Left ventricle myocardium superior (tissue), 1 donor: ENCODE results near the gene NSF. TPM values are rescaled to one million over a fixed set of nuclear protein-coding genes. Genes with fewer than 3 reads are reported as not detected.
A peak's percentile ranks its signal among the peaks of the same experiment; 100 is the strongest.
"Not testable (repeated sequence)": the region's sequence is repeated elsewhere in the genome, so short reads cannot be mapped to it uniquely, and the experiment has no call there.

Experiments
- ATAC-seq: fragments of 200-7000 bp; cut with Tn5 transposase; one replicate; pipeline ENCODE4 v1.9.1; 2020; ENCODE audit warnings: mild to moderate bottlenecking, moderate library complexity
- DNase-seq: peaks from one replicate; pipeline ENCODE4 v3.0.0-alpha.2; 2020
- intact Hi-C: fragments of 100-400 bp; cut with micrococcal nuclease; formaldehyde crosslinking; loops from one replicate; pipeline ENCODE4 v1.11.0; 2022
- long read RNA-seq: library from polyadenylated mRNA; unstranded; transcript quantifications from one replicate; pipeline ENCODE4 v2.0.0, GENCODE V29; 2021
- total RNA-seq: library from RNA; stranded (reverse); fragmentation: NEBNext Ultra II Directional; extraction: Animal tissue kit (Norgen Biotek cat#: 25700); gene quantifications from one replicate; pipeline ENCODE4 v1.2.1, GENCODE V29; 2021
- donor health status: DM: no; HTN: yes; CAD: no; lungs with severe emphysema.

NSF gene
- 27.5 TPM for total RNA-seq
- long read RNA-seq, transcript NSF-201 (21 exons, 3,983 nt): major isoform, 20 of 28 reads
- long read RNA-seq, partial matches to known transcripts: 4 of 28 reads
- long read RNA-seq, other reads (novel, unspliced or antisense): 4 of 28 reads

GRCh38 chr17:46590157-46591146 lies at the start of gene NSF:
Gene NSF, plus strand, starts transcription at chr17:46590669. Its CDS starts 107 bp downstream, at chr17:46590776.
- DNase-seq, intact Hi-C loops: not testable (repeated sequence)
- ATAC-seq: peak; percentile 98

- DNase-seq, intact Hi-C loops, ATAC-seq: not testable (repeated sequence)
These were observed 41.9 kb upstream of the NSF start for GRCh38 chr17:46548607-46549006.

- DNase-seq, intact Hi-C loops: not testable (repeated sequence)
- ATAC-seq: peak; percentile 16
These were observed 31.3 kb upstream of the NSF start for GRCh38 chr17:46559155-46559554.

GRCh38 chr17:46560048-46560447 lies 30.4 kb upstream of the NSF start:
- peak; percentile 85 for ATAC-seq
- DNase-seq, intact Hi-C loops: not testable (repeated sequence)

GRCh38 chr17:46566284-46566683 lies 24.2 kb upstream of the NSF start:
- not testable (repeated sequence) for ATAC-seq

GRCh38 chr17:46566980-46567379 lies 23.5 kb upstream of the NSF start:
- ATAC-seq, DNase-seq, intact Hi-C loops: not testable (repeated sequence)

More at GRCh38 chr17:46566284-46566683, 24.2 kb upstream of the NSF start:
- intact Hi-C loops, DNase-seq: not testable (repeated sequence)

GRCh38 chr17:46571796-46572195 lies 18.7 kb upstream of the NSF start:
- ATAC-seq, intact Hi-C loops, DNase-seq: not testable (repeated sequence)

- DNase-seq (peak; percentile 80), ATAC-seq (peak; percentile 98)
- intact Hi-C loops: not testable (repeated sequence)
These were observed 11.1 kb upstream of the NSF start, which contains the start of gene ARL17A for GRCh38 chr17:46579083-46580075. Gene ARL17A, minus strand, starts transcription at chr17:46579691. Its CDS starts 3,369 bp downstream, at chr17:46576322.

- ATAC-seq, DNase-seq, intact Hi-C loops: not testable (repeated sequence)
These were observed 10.4 kb upstream of the NSF start for GRCh38 chr17:46580082-46580481.

- intact Hi-C loops, DNase-seq, ATAC-seq: not testable (repeated sequence)
These were observed 5.0 kb upstream of the NSF start for GRCh38 chr17:46585444-46585843.

- intact Hi-C loops, DNase-seq: not testable (repeated sequence)
- ATAC-seq: peak; percentile 63
These were observed 863 bp downstream of the NSF start for GRCh38 chr17:46591332-46591731.

- ATAC-seq, DNase-seq, intact Hi-C loops: not testable (repeated sequence)
These were observed 8.0 kb downstream of the NSF start for GRCh38 chr17:46598344-46598931.

GRCh38 chr17:46600767-46601166 lies 10.3 kb downstream of the NSF start:
- ATAC-seq, intact Hi-C loops, DNase-seq: not testable (repeated sequence)

GRCh38 chr17:46603125-46603524 lies 12.7 kb downstream of the NSF start:
- not testable (repeated sequence) for DNase-seq, ATAC-seq

GRCh38 chr17:46611304-46611703 lies 20.8 kb downstream of the NSF start:
- DNase-seq, intact Hi-C loops, ATAC-seq: not testable (repeated sequence)

More at GRCh38 chr17:46603125-46603524, 12.7 kb downstream of the NSF start:
- intact Hi-C loops: not testable (repeated sequence)

GRCh38 chr17:46613876-46614275 lies 23.4 kb downstream of the NSF start:
- intact Hi-C loops, ATAC-seq, DNase-seq: not testable (repeated sequence)

GRCh38 chr17:46617121-46617520 lies 26.7 kb downstream of the NSF start:
- ATAC-seq, intact Hi-C loops: not testable (repeated sequence)

GRCh38 chr17:46618975-46619374 lies 28.5 kb downstream of the NSF start:
- DNase-seq, ATAC-seq, intact Hi-C loops: not testable (repeated sequence)

More at GRCh38 chr17:46617121-46617520, 26.7 kb downstream of the NSF start:
- DNase-seq: not testable (repeated sequence)
